Naive B cell (primary cell): Measurements from ENCODE around the gene C11orf65. TPM values are rescaled to one million over a fixed set of nuclear protein-coding genes. Genes with fewer than 3 reads are reported as not detected.

Experiments
- ATAC-seq, 2 donors: fragments of 150-1000 bp; cut with Tn5 transposase; 2 replicates each; pipeline ENCODE4 v1.10.0; 2021; ENCODE audit warnings: low read depth in 2 of 2, mild to moderate bottlenecking in 2 of 2, moderate library complexity in 2 of 2
- DNase-seq: peaks from one replicate; pipeline ENCODE4 v3.0.0; 2022
- H3K27ac Mint-ChIP-seq, 6 donors: one replicate each; pipeline ENCODE4 v1.8.0; 2020 to 2022; ENCODE audit warnings: mild to moderate bottlenecking in 6 of 6, mixed read lengths in 6 of 6, moderate library complexity in 5 of 6, inconsistent platforms in 2 of 6
- H3K27me3 Mint-ChIP-seq, 3 donors: one replicate each; pipeline ENCODE4 v1.8.0; 2021 to 2022; ENCODE audit warnings: mixed read lengths in 3 of 3, mild to moderate bottlenecking in 1 of 3
- H3K36me3 Mint-ChIP-seq, 2 donors: one replicate each; pipeline ENCODE4 v1.8.0; 2020 to 2022; ENCODE audit warnings: mixed read lengths in 2 of 2, inconsistent platforms in 1 of 2, mild to moderate bottlenecking in 1 of 2
- H3K4me1 Mint-ChIP-seq, 3 donors: one replicate each; pipeline ENCODE4 v1.8.0; 2020 to 2022; ENCODE audit warnings: mixed read lengths in 3 of 3, inconsistent platforms in 1 of 3, mild to moderate bottlenecking in 1 of 3, moderate library complexity in 1 of 3
- H3K4me3 Mint-ChIP-seq, 8 donors: one replicate each; pipeline ENCODE4 v1.8.0; 2020 to 2022; ENCODE audit warnings: mild to moderate bottlenecking in 8 of 8, mixed read lengths in 8 of 8, moderate library complexity in 8 of 8, inconsistent platforms in 2 of 8
- H3K9me3 Mint-ChIP-seq, 7 donors: one replicate each; pipeline ENCODE4 v1.8.0; 2020 to 2022; ENCODE audit warnings: mixed read lengths in 7 of 7, mild to moderate bottlenecking in 5 of 7, inconsistent platforms in 2 of 7, moderate library complexity in 1 of 7
- polyA plus RNA-seq, 6 donors: library from polyadenylated mRNA; unstranded; fragments of 300-500 nt; fragmentation: Illumina TruSeq; gene quantifications; one replicate each; pipeline ENCODE4 v1.2.3, GENCODE V29; 2021; ENCODE audit warnings: low read depth in 6 of 6

The C11orf65 gene
- polyA plus RNA-seq, 6 donors from 2014 or later = 0.48 to 2.4 (median 1.8) TPM; not detected in 1

GRCh38 chr11:108338750-108339149 is 128.6 kb downstream of the C11orf65 start:
- no peak for DNase-seq
- Mint-ChIP-seq H3K27ac (peak overlapping the region in 1 of 6 donors; percentile 28), H3K36me3 (peaks cover 11 to 20% of the 10 kb centered on the region in 2 donors), H3K27me3 (no peaks in the 10 kb centered on the region), H3K4me3 (no peak overlapping the region), H3K9me3 (no peaks in the 10 kb centered on the region), H3K4me1 (no peaks in the 10 kb centered on the region)
- ATAC-seq = no peak

DNA sequence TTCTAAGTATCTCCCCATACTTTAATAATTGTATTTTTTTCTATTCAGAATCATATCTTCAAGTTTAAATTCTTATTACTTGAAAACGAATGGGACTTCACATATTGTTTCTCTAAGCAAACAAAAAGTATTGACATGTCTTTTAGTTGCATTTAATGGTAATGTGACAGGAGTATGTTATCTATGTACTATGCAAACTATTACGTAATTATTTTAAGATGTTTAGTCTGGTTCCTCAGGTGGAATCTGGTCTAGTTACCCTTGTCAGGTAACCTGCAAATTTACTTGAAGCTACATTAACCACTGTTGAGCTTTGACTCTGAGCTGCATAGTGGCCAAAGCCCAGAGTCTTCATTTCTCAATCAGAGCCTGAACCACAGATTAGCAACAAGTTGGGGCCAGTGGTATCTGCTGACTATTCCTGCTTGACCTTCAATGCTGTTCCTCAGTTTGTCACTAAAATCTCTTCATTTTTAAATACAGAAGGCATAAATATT is 133.9 kb downstream of the C11orf65 start:
- ATAC-seq (no peak), DNase-seq (no peak)
- Mint-ChIP-seq H3K27me3 (no peaks in the 10 kb centered on the region), H3K27ac (no peak overlapping the region), H3K36me3 (peaks cover 28 to 44% of the 10 kb centered on the region in 2 donors), H3K4me1 (no peaks in the 10 kb centered on the region), H3K9me3 (no peaks in the 10 kb centered on the region), H3K4me3 (no peak overlapping the region)

Other genes with a start within 250 kb of the C11orf65 start
- 10 to 100 TPM; 12.7 to 37.5 (median 30.2) TPM for gene NPAT, start 244.9 kb downstream of the C11orf65 start, polyA plus RNA-seq
- gene ATM, start 244.5 kb downstream of the C11orf65 start, polyA plus RNA-seq = 10 to 100 TPM; 36.3 to 68.2 (median 48.4) TPM
- 1 to 10 TPM; 1.5 to 5.1 (median 3.7) TPM for gene POGLUT3, start 30.9 kb upstream of the C11orf65 start, polyA plus RNA-seq
- 1 to 10 TPM in 1 of 6 donors, under 1 TPM in 4, not detected in 1; 0.05 to 1.0 (median 0.31) TPM for gene EXPH5, start 126.2 kb upstream of the C11orf65 start, polyA plus RNA-seq
- 10 to 100 TPM; 14.0 to 24.2 (median 18.9) TPM for gene DDX10, start 197.5 kb upstream of the C11orf65 start, polyA plus RNA-seq